Measurements from ENCODE around the gene SMCO4.

DNA sequence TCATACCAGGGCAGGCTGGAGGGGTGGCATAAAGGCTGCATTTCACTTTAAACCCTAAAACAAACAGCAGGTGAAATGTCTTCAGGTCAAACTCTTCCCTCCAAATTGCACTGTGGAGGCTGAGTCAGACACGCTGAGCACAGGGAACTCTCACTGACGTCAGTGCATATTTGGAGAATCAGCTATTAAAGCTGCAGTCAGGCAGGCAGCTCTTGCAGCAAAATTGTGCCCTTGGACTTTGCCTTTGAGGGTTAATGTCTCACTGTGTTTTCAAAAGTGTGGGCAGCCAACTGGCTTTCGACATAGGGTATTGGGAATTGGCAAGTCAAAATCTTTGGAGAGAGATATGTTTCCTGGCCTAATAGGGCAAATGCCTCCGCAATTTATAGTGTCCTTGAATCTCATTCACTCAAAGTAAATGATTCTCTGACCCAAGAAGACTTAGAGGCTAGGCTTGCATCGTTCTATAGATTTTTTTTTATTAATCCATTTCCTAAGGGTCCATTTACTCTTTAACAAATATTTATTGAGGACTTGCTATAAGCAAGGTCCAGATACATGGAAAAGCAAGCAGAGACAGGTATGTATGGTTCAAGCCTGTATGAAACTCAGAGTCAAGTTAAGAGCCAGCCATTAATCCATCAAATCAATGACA, 27.7 kb upstream of the SMCO4 start:
- TF ChIP-seq, protein P1, sequence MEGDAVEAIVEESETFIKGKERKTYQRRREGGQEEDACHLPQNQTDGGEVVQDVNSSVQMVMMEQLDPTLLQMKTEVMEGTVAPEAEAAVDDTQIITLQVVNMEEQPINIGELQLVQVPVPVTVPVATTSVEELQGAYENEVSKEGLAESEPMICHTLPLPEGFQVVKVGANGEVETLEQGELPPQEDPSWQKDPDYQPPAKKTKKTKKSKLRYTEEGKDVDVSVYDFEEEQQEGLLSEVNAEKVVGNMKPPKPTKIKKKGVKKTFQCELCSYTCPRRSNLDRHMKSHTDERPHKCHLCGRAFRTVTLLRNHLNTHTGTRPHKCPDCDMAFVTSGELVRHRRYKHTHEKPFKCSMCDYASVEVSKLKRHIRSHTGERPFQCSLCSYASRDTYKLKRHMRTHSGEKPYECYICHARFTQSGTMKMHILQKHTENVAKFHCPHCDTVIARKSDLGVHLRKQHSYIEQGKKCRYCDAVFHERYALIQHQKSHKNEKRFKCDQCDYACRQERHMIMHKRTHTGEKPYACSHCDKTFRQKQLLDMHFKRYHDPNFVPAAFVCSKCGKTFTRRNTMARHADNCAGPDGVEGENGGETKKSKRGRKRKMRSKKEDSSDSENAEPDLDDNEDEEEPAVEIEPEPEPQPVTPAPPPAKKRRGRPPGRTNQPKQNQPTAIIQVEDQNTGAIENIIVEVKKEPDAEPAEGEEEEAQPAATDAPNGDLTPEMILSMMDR (IDR thresholded peaks at IDR 0.05) = no peak
- no peak for TF ChIP-seq POLR2AphosphoS5 (IDR thresholded peaks at IDR 0.05)
- no peak for TF ChIP-seq EP300 (IDR thresholded peaks at IDR 0.05)

Measured in sigmoid colon (tissue), 4 donors.